HCT116 (cell line): ENCODE results near the gene CXXC5. TPM values are rescaled to one million over a fixed set of nuclear protein-coding genes. Genes with fewer than 3 reads are reported as not detected.
A peak's percentile ranks its signal among the peaks of the same experiment; 100 is the strongest.

ENCODE experiments used
- ATAC-seq: fragments of 200-7000 bp; cut with Tn5 transposase; 2 replicates; pipeline ENCODE4 v1.9.1; 2020; ENCODE audit warnings: mild to moderate bottlenecking, moderate library complexity
- BruUV-seq: library from RNA; stranded (reverse); fragments of 400-500 nt; replicated peaks from 2 replicates; lab custom pipeline; 2021; lab: Mats Ljungman, UMichigan
- CTCF ChIA-PET: fragments of 300-600 bp; sonication (Branson Sonifier 250); formaldehyde crosslinking; loops from one replicate; lab custom pipeline; 2021; ENCODE audit warnings: antibody characterized with exemption; lab: Charles Lee
- POLR2A ChIA-PET: fragments of 300-600, 350-600 bp; sonication (Branson Sonifier 250); formaldehyde crosslinking; loops from one replicate; lab custom pipeline; 2021; ENCODE audit warnings: antibody characterized with exemption; lab: Charles Lee
- RAD21 ChIA-PET, 2 experiments: fragments of 300-600 bp; sonication (Branson Sonifier 250); formaldehyde crosslinking; loops; one replicate each; lab custom pipeline; 2023; ENCODE audit warnings: low total read pairs in 2 of 2; ENCODE audit not compliant: uncharacterized antibody in 2 of 2, unreplicated experiment in 2 of 2, low non-redundant PET in 1 of 2; lab: Charles Lee
- DNase-seq: peaks from one replicate; pipeline ENCODE4 v3.0.0-alpha.2; 2010; ENCODE audit warnings: low read depth, low spot score
- H2AFZ ChIP-seq: fragments of 200-600 bp; shearing (Covaris generic), sonication (generic); 2 replicates; pipeline ENCODE4 v1.6.1; 2017; ENCODE audit warnings: low read depth, mixed run types, mixed read lengths, antibody characterized with exemption, low read length; ENCODE audit not compliant: poor library complexity, severe bottlenecking
- H3K27ac ChIP-seq: 2 replicates; pipeline ENCODE4 v1.5.1; 2012; ENCODE audit warnings: low read depth, low read length
- H3K27me3 ChIP-seq: fragments of 200-600 bp; sonication (generic); 2 replicates; pipeline ENCODE4 v1.6.1; 2016; ENCODE audit warnings: mixed run types, low read length, mixed read lengths; ENCODE audit not compliant: insufficient read depth
- H3K36me3 ChIP-seq, 2 experiments: fragments of 200-500 bp in 1 of 2; fragments of 200-600 bp in 1 of 2; sonication (Bioruptor generic) in 1 of 2; sonication (generic) in 1 of 2; 2 replicates each; pipeline versions ENCODE4 v1.5.1 to v1.6.1; 2014 to 2016; ENCODE audit warnings: low read length in 2 of 2, inconsistent platforms in 1 of 2, mixed read lengths in 1 of 2, mixed run types in 1 of 2; ENCODE audit not compliant: insufficient read depth in 2 of 2, control insufficient read depth in 1 of 2
- H3K4me1 ChIP-seq, 2 experiments: fragments of 200-600 bp in 1 of 2; sonication (generic) in 1 of 2; 2 replicates each; pipeline versions ENCODE4 v1.5.1 to v1.6.1; 2012 to 2017; ENCODE audit warnings: low read length in 2 of 2, inconsistent platforms in 1 of 2, mild to moderate bottlenecking in 1 of 2, mixed read lengths in 1 of 2, mixed run types in 1 of 2, moderate library complexity in 1 of 2; ENCODE audit not compliant: insufficient read depth in 2 of 2, control insufficient read depth in 1 of 2
- H3K4me2 ChIP-seq: fragments of 200-600 bp; sonication (generic); 2 replicates; pipeline ENCODE4 v1.6.1; 2017; ENCODE audit warnings: mixed run types, low read length, mixed read lengths
- H3K4me3 ChIP-seq, 2 experiments: fragments of 200-600 bp in 1 of 2; sonication (generic) in 1 of 2; replicated peaks in 1 of 2; 2 replicates each; pipeline ENCODE4 v1.5.1; 2011 to 2016; ENCODE audit warnings: low read length in 2 of 2, control low read depth in 1 of 2, low read depth in 1 of 2, mild to moderate bottlenecking in 1 of 2, mixed read lengths in 1 of 2, mixed run types in 1 of 2
- H3K79me2 ChIP-seq: fragments of 200-600 bp; sonication (generic); 2 replicates; pipeline ENCODE4 v1.6.1; 2017; ENCODE audit warnings: mild to moderate bottlenecking, mixed run types, low read length, moderate library complexity, mixed read lengths; ENCODE audit not compliant: insufficient read depth
- H3K9ac ChIP-seq: fragments of 200-600 bp; sonication (generic); 2 replicates; pipeline ENCODE4 v1.6.1; 2016; ENCODE audit warnings: low read length, mixed read lengths
- H3K9me2 ChIP-seq: fragments of 200-600 bp; sonication (generic), shearing (Covaris generic); 2 replicates; pipeline ENCODE4 v1.6.1; 2017; ENCODE audit warnings: mixed run types, mild to moderate bottlenecking, moderate library complexity; ENCODE audit not compliant: insufficient read depth
- H3K9me3 ChIP-seq, 2 experiments: fragments of 200-500 bp in 1 of 2; fragments of 200-600 bp in 1 of 2; sonication (Bioruptor generic) in 1 of 2; sonication (generic) in 1 of 2; 2 replicates each; pipeline ENCODE4 v1.6.1; 2014 to 2017; ENCODE audit warnings: low read length in 2 of 2, mixed read lengths in 2 of 2, inconsistent platforms in 1 of 2, low read depth in 1 of 2, mild to moderate bottlenecking in 1 of 2, mixed run types in 1 of 2, moderate library complexity in 1 of 2; ENCODE audit not compliant: control insufficient read depth in 1 of 2, insufficient read depth in 1 of 2
- H4K20me1 ChIP-seq: fragments of 200-600 bp; sonication (generic), shearing (Covaris generic); 2 replicates; pipeline ENCODE4 v1.6.1; 2017; ENCODE audit warnings: mixed run types, mild to moderate bottlenecking, moderate library complexity; ENCODE audit not compliant: insufficient read depth
- CBX3 ChIP-seq: IDR thresholded peaks from 2 replicates; pipeline ENCODE4 v1.6.1; 2012; ENCODE audit warnings: low read depth
- CEBPB ChIP-seq: IDR thresholded peaks from 2 replicates; pipeline ENCODE4 v1.6.1; 2012; ENCODE audit warnings: low read depth
- EZH2phosphoT487 ChIP-seq: fragments of 200-600 bp; IDR thresholded peaks from 2 replicates; pipeline ENCODE4 v1.6.1; 2018; ENCODE audit warnings: antibody characterized with exemption, borderline replicate concordance
- POLR2AphosphoS5 ChIP-seq: IDR thresholded peaks from 2 replicates; pipeline ENCODE4 v1.6.1; 2011; ENCODE audit warnings: mild to moderate bottlenecking, low read depth, low read length, moderate library complexity
- RAD21 ChIP-seq: IDR thresholded peaks from 2 replicates; pipeline ENCODE4 v1.6.1; 2012; ENCODE audit warnings: low read depth, mild to moderate bottlenecking
- intact Hi-C: fragments of 100-400 bp; cut with micrococcal nuclease; formaldehyde crosslinking; loops from 2 replicates; pipeline ENCODE4 v1.10.0; 2022
- total RNA-seq: library from RNA; stranded (reverse); gene quantifications from one replicate; pipeline ENCODE4 v1.2.1, GENCODE V29; 2021; ENCODE audit not compliant: unreplicated experiment
- TF ChIP-seq, protein P1 (sequence below): IDR thresholded peaks from 2 replicates; pipeline ENCODE4 v1.6.1; 2012
- TF ChIP-seq, protein P2 (sequence below), 3 experiments: fragments of 200-600 bp in 1 of 3; sonication (generic) in 1 of 3; IDR thresholded peaks in 2 of 3; conservative IDR thresholded peaks in 1 of 3; 2 replicates each; pipeline ENCODE4 v1.5.1; 2012 to 2017; ENCODE audit warnings: low read depth in 2 of 3, low read length in 2 of 3, antibody characterized with exemption in 1 of 3, borderline replicate concordance in 1 of 3, control low read depth in 1 of 3, mild to moderate bottlenecking in 1 of 3, mixed read lengths in 1 of 3, mixed run types in 1 of 3, moderate library complexity in 1 of 3; ENCODE audit not compliant: insufficient read depth in 1 of 3

The CXXC5 gene
- total RNA-seq, 1 experiment from 2014 or later = 43.1 TPM

DNA sequence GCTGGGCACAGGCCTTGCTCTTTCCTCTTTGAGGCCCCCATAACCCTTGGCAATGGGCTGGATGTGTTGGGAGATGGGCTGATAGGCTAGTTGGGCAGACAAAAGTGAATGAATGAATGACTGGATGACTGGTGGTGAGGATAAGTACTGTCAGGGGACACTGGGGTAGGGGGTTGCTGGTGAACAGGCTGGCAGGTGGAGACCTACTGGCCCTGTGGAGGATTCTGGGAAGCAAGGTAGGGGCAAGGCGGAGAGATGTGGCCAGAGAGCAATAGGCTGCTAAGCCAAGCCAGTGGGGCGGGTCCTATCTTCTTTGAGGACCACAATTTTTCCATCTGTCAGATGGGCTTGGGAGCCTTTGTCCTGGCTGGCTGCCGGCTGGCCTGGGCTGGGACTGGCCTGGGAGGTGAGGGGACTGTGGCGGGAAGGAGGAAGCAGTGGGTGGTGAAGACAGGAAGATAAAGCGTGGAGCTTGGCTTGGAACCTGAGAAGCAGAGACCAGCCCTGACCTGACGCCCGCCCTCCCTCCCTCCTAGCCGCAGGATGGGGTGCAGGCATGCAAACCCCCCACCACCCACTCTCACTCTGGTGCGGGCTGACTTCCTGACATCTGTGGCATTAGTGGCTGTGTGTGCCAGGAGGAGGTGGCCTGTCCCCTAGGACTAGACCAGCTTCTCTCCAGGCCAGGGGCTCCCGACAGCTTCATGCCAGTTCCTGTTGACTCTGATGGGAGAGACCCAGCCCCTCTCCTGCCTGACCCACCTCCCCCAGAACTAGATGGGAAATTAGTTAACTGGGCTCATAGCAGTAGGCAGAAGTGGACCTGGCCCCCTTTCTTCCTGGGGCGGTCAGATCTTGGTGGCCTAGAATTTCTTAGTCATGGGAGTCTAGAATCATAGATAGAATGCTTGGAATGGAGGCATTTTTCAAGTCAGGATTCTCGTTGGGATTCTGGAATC, 9.5 kb downstream of the CXXC5 start (continued):
- TF ChIP-seq CBX3 (no peak), POLR2AphosphoS5 (no peak), RAD21 (no peak), CEBPB (no peak), EZH2phosphoT487 (no peak)

DNA sequence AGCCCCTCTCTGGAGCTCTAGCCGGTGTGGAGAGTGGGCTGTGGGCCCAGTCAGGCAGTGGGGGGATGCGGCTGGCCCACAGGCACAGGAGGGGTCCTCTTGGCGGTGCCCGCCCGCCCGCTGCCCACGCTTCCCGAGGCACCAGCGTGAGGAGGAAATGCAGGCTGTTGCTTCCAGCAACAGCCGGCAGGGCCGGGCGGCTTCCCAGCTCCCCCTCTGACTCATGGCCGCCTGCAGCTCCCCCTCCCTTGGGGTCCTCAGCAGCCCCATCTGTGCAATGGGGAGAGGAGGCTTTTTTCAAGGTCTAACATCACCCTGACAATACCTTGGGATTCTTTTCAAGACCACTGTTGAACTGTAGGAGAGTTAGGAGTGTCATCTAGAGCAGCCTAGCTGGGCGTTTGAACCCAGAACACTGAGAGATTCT, 10.4 kb downstream of the CXXC5 start:
- TF ChIP-seq, protein P1, sequence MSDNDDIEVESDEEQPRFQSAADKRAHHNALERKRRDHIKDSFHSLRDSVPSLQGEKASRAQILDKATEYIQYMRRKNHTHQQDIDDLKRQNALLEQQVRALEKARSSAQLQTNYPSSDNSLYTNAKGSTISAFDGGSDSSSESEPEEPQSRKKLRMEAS = no peak
- no peak for TF ChIP-seq CEBPB
- TF ChIP-seq, protein P2, sequence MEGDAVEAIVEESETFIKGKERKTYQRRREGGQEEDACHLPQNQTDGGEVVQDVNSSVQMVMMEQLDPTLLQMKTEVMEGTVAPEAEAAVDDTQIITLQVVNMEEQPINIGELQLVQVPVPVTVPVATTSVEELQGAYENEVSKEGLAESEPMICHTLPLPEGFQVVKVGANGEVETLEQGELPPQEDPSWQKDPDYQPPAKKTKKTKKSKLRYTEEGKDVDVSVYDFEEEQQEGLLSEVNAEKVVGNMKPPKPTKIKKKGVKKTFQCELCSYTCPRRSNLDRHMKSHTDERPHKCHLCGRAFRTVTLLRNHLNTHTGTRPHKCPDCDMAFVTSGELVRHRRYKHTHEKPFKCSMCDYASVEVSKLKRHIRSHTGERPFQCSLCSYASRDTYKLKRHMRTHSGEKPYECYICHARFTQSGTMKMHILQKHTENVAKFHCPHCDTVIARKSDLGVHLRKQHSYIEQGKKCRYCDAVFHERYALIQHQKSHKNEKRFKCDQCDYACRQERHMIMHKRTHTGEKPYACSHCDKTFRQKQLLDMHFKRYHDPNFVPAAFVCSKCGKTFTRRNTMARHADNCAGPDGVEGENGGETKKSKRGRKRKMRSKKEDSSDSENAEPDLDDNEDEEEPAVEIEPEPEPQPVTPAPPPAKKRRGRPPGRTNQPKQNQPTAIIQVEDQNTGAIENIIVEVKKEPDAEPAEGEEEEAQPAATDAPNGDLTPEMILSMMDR (IDR thresholded peaks at IDR 0.05 in 2 of 3, conservative IDR thresholded peaks at IDR 0.05 in 1 of 3; ENCODE audit: borderline replicate concordance in 1 of 3, insufficient read depth in 1 of 3, low read depth in 2 of 3, low read length in 2 of 3) = peak in 1 of 3 experiments; percentile 26; a peak in 2 of 6 replicates
- peak; percentile 23 for ATAC-seq
- peak overlapping the region; percentile 55 for H3K9ac ChIP-seq
- CTCF ChIA-PET = interaction anchor here (1.0 to 1.9 kb wide), 3 partner anchors 12 to 24 kb away, joined by 3 to 10 read pairs (median 3); no protein-coding TSS in a partner anchor
- H3K4me3 ChIP-seq = peak overlapping the region; percentile 42 to 56
- no peaks in the 10 kb centered on the region for H3K9me2 ChIP-seq
- peak overlapping the region; percentile 97 for H3K27ac ChIP-seq
- peaks cover 92% of the 10 kb centered on the region for H3K79me2 ChIP-seq
- BruUV-seq = no TSS peak
- H3K4me1 ChIP-seq = peaks cover 83 to 98% of the 10 kb centered on the region in 2 experiments
- no peaks in the 10 kb centered on the region for H3K36me3 ChIP-seq
- H3K9me3 ChIP-seq = no peaks in the 10 kb centered on the region
- no peaks in the 10 kb centered on the region for H4K20me1 ChIP-seq
- peak overlapping the region; percentile 76 for H3K4me2 ChIP-seq
- H3K27me3 ChIP-seq = no peaks in the 10 kb centered on the region
- intact Hi-C loops = no loop called here
- no peak overlapping the region for H2AFZ ChIP-seq
- no peak for DNase-seq
- POLR2A ChIA-PET = interaction anchor here (1.4 to 4.8 kb wide), 3 partner anchors 9 to 22 kb away, joined by 4 to 36 read pairs (median 4); partner anchors contain the start of gene CXXC5
- RAD21 ChIA-PET = interaction anchor here (1.4 to 1.5 kb wide), 2 partner anchors 10 to 107 kb away, joined by 3 read pairs; no protein-coding TSS in a partner anchor
